HepG2 (cell line): ENCODE data around the gene RASSF7. TPM values are rescaled to one million over a fixed set of nuclear protein-coding genes. Genes with fewer than 3 reads are reported as not detected.

Experiments used
- ATAD3A ChIP-seq: sonication (generic); formaldehyde crosslinking; IDR thresholded peaks from 2 replicates; pipeline ENCODE4 v1.4.0; 2020; ENCODE audit warnings: missing genetic modification reagents
- HOXA3 ChIP-seq: sonication (generic); formaldehyde crosslinking; IDR thresholded peaks from 2 replicates; pipeline ENCODE4 v1.5.0; 2020; ENCODE audit warnings: missing genetic modification reagents
- HOXD1 ChIP-seq: sonication (generic); formaldehyde crosslinking; IDR thresholded peaks from 2 replicates; pipeline ENCODE4 v1.5.0; 2020; ENCODE audit warnings: missing genetic modification reagents
- KDM2A ChIP-seq: sonication (generic); formaldehyde crosslinking; IDR thresholded peaks from 2 replicates; pipeline ENCODE4 v1.4.0; 2020; ENCODE audit warnings: low read depth, missing genetic modification reagents, borderline replicate concordance
- KLF6 ChIP-seq: IDR thresholded peaks from 2 replicates; pipeline ENCODE4 v1.8.0; 2016; ENCODE audit warnings: missing biosample characterization, missing genetic modification reagents
- NONO ChIP-seq, 2 experiments: fragments of 450-650 bp in 1 of 2; sonication (generic) in 1 of 2; formaldehyde crosslinking in 1 of 2; IDR thresholded peaks in 1 of 2; conservative IDR thresholded peaks in 1 of 2; 2 replicates each; pipeline versions ENCODE4 v1.6.1 to v1.8.0; 2017 to 2022; ENCODE audit warnings: mild to moderate bottlenecking in 1 of 2, missing genetic modification reagents in 1 of 2, moderate library complexity in 1 of 2
- NR2C2 ChIP-seq: sonication (generic); formaldehyde crosslinking; IDR thresholded peaks from 2 replicates; pipeline ENCODE4 v1.4.0; 2020; ENCODE audit warnings: missing genetic modification reagents, mild to moderate bottlenecking, moderate library complexity, borderline replicate concordance
- REL ChIP-seq: sonication (generic); formaldehyde crosslinking; conservative IDR thresholded peaks from 2 replicates; pipeline ENCODE4 v1.8.0; 2022; ENCODE audit warnings: mild to moderate bottlenecking, missing genetic modification reagents, moderate library complexity
- ZMAT3 ChIP-seq: sonication (generic); formaldehyde crosslinking; conservative IDR thresholded peaks from 2 replicates; pipeline ENCODE4 v1.7.0; 2021; ENCODE audit warnings: missing genetic modification reagents
- ZNF292 ChIP-seq: sonication (generic); formaldehyde crosslinking; IDR thresholded peaks from 2 replicates; pipeline ENCODE4 v1.8.1; 2022; ENCODE audit warnings: mild to moderate bottlenecking, low read depth, missing genetic modification reagents, borderline replicate concordance
- polyA plus RNA-seq, 8 experiments: library from polyadenylated mRNA; depleted of rRNA in 3 of 8; stranded (reverse) in 7 of 8; unstranded in 1 of 8; fragments of >200 nt; fragmentation: Illumina TruSeq in 4 of 8; extraction: Trizol in 4 of 8; gene quantifications; 2 replicates each; pipeline versions ENCODE4 v1.2.1 to v1.2.3, GENCODE V29; 2011 to 2016; ENCODE audit warnings: low read depth in 4 of 8, missing spikeins in 1 of 8, mixed read lengths in 1 of 8; ENCODE audit not compliant: insufficient read depth in 1 of 8
- total RNA-seq, 5 experiments: library from RNA; depleted of rRNA; stranded (reverse); fragments of >200 nt; fragmentation: Illumina TruSeq; extraction: Trizol; gene quantifications; 2 replicates each; pipeline ENCODE4 v1.2.3, GENCODE V29; 2016; ENCODE audit warnings: low read depth in 1 of 5
- TF ChIP-seq, protein P1 (sequence below), 2 experiments: fragments of 450-650 bp in 1 of 2; sonication (generic) in 1 of 2; formaldehyde crosslinking in 1 of 2; IDR thresholded peaks; 2 replicates each; pipeline versions ENCODE4 v1.6.1 to v1.8.0; 2016 to 2022; ENCODE audit warnings: antibody characterized with exemption in 1 of 2, mild to moderate bottlenecking in 1 of 2, missing genetic modification reagents in 1 of 2
- TF ChIP-seq, protein P2 (sequence below): sonication (generic); formaldehyde crosslinking; IDR thresholded peaks from 2 replicates; pipeline ENCODE4 v1.5.1; 2020; ENCODE audit warnings: mild to moderate bottlenecking, missing genetic modification reagents
- TF ChIP-seq, protein P3 (sequence below): IDR thresholded peaks from 2 replicates; pipeline ENCODE4 v1.6.1; 2012; ENCODE audit warnings: low read depth, low read length, improper control_type of control experiment

The RASSF7 gene
- total and polyA plus RNA-seq, 2 of the 13 experiments (the other 11 are each of a cell fraction or from before 2014, with no cell fraction given), result 20.2 to 28.6 TPM

DNA sequence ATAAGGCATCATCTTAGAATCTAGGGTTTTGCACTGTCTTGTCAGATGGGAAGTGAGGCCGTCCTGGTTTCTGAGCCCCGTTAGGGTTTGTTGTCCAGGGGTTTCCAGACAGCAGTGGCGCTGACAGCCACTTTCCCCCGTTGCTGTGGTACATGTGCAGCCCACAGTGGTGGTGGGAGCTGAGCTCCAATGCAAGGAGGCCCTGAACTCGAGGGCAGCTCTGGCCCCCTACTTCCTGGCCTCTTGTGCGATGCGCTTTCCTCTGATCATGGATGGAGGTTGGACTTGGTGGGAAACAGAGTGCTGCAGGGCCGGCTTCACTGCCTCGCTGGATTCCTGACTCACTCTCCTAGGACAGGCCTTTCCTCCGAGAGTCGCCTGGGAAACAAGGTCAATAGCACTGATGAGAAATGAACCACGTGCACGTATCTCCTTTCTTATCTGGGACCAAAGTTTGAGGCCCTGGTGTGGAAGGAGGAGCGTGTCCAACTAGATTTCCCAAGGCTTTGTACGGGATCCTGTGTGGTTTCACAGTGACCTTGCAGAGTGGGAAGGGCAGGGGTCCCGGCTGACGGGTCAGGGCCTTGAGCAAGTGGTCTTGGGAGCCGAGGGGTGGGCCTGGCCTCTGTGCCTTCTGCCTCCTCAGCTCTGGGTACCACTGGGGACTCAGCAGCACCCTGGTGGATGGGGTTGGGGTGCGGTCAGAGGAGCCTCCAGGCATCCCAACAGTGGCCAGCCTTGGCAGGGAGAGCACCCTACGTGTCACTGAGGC lies 19.2 kb downstream of the RASSF7 start (continued):
- TF ChIP-seq, protein P1, sequence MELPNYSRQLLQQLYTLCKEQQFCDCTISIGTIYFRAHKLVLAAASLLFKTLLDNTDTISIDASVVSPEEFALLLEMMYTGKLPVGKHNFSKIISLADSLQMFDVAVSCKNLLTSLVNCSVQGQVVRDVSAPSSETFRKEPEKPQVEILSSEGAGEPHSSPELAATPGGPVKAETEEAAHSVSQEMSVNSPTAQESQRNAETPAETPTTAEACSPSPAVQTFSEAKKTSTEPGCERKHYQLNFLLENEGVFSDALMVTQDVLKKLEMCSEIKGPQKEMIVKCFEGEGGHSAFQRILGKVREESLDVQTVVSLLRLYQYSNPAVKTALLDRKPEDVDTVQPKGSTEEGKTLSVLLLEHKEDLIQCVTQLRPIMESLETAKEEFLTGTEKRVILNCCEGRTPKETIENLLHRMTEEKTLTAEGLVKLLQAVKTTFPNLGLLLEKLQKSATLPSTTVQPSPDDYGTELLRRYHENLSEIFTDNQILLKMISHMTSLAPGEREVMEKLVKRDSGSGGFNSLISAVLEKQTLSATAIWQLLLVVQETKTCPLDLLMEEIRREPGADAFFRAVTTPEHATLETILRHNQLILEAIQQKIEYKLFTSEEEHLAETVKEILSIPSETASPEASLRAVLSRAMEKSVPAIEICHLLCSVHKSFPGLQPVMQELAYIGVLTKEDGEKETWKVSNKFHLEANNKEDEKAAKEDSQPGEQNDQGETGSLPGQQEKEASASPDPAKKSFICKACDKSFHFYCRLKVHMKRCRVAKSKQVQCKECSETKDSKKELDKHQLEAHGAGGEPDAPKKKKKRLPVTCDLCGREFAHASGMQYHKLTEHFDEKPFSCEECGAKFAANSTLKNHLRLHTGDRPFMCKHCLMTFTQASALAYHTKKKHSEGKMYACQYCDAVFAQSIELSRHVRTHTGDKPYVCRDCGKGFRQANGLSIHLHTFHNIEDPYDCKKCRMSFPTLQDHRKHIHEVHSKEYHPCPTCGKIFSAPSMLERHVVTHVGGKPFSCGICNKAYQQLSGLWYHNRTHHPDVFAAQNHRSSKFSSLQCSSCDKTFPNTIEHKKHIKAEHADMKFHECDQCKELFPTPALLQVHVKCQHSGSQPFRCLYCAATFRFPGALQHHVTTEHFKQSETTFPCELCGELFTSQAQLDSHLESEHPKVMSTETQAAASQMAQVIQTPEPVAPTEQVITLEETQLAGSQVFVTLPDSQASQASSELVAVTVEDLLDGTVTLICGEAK (IDR thresholded peaks at IDR 0.05), result no peak
- TF ChIP-seq, protein P1 (CRISPR knock-in tag; IDR thresholded peaks at IDR 0.05), result no peak
- TF ChIP-seq, protein P2, sequence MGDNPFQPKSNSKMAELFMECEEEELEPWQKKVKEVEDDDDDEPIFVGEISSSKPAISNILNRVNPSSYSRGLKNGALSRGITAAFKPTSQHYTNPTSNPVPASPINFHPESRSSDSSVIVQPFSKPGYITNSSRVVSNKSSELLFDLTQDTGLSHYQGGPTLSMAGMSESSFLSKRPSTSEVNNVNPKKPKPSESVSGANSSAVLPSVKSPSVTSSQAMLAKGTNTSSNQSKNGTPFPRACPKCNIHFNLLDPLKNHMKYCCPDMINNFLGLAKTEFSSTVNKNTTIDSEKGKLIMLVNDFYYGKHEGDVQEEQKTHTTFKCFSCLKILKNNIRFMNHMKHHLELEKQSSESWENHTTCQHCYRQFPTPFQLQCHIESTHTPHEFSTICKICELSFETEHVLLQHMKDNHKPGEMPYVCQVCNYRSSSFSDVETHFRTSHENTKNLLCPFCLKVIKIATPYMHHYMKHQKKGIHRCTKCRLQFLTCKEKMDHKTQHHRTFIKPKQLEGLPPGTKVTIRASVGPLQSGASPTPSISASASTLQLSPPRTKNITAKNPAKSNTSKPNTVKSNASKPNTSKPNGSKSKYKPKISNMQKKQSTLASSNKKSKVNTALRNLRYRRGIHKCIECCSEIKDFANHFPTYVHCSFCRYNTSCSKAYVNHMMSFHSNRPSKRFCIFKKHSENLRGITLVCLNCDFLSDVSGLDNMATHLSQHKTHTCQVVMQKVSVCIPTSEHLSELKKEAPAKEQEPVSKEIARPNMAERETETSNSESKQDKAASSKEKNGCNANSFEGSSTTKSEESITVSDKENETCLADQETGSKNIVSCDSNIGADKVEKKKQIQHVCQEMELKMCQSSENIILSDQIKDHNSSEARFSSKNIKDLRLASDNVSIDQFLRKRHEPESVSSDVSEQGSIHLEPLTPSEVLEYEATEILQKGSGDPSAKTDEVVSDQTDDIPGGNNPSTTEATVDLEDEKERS, result no peak
- TF ChIP-seq, protein P3, sequence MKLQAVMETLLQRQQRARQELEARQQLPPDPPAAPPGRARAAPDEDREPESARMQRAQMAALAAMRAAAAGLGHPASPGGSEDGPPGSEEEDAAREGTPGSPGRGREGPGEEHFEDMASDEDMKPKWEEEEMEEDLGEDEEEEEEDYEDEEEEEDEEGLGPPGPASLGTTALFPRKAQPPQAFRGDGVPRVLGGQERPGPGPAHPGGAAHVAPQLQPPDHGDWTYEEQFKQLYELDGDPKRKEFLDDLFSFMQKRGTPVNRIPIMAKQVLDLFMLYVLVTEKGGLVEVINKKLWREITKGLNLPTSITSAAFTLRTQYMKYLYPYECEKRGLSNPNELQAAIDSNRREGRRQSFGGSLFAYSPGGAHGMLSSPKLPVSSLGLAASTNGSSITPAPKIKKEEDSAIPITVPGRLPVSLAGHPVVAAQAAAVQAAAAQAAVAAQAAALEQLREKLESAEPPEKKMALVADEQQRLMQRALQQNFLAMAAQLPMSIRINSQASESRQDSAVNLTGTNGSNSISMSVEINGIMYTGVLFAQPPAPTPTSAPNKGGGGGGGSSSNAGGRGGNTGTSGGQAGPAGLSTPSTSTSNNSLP, result no peak
- peak; percentile 76; the same call in 1 of the 2 replicates for TF ChIP-seq HOXA3 (CRISPR knock-in tag)
- TF ChIP-seq NONO (IDR thresholded peaks at IDR 0.05), result no peak
- TF ChIP-seq NONO (CRISPR knock-in tag; conservative IDR thresholded peaks at IDR 0.05), result no peak; the same call in 1 of the 2 replicates
- no peak for TF ChIP-seq KLF6 (CRISPR knock-in tag)
- TF ChIP-seq ZMAT3, result no peak
- no peak; the same call in 1 of the 2 replicates for TF ChIP-seq ZNF292 (CRISPR knock-in tag)
- no peak for TF ChIP-seq REL (CRISPR knock-in tag)
- TF ChIP-seq NR2C2, result peak; percentile 77; the same call in 1 of the 2 replicates
- TF ChIP-seq ATAD3A (CRISPR knock-in tag), result no peak
- no peak for TF ChIP-seq KDM2A (CRISPR knock-in tag)
- TF ChIP-seq HOXD1 (CRISPR knock-in tag), result peak; percentile 16; the same call in 1 of the 2 replicates
